ENCODE data around the gene PDE4D.
A peak's percentile ranks its signal among the peaks of the same experiment; 100 is the strongest.

Gene PDE4D

GRCh38 chr5:59832577-59833301, 60.8 kb downstream of the PDE4D start:
- peak overlapping the region; percentile 92 for H3K27ac ChIP-seq
- TF ChIP-seq ZFX (IDR thresholded peaks at IDR 0.05; ENCODE audit: borderline replicate concordance) (no peak), CTCF (IDR thresholded peaks at IDR 0.05) (no peak)

GRCh38 chr5:59831326-59832010, 62.1 kb downstream of the PDE4D start:
- TF ChIP-seq ZFX (IDR thresholded peaks at IDR 0.05; ENCODE audit: borderline replicate concordance) (no peak), CTCF (IDR thresholded peaks at IDR 0.05) (no peak)
- H3K27ac ChIP-seq: peak overlapping the region; percentile 92

GRCh38 chr5:59830536-59831200, 62.9 kb downstream of the PDE4D start:
- TF ChIP-seq CTCF (IDR thresholded peaks at IDR 0.05): no peak
- TF ChIP-seq ZFX (IDR thresholded peaks at IDR 0.05; ENCODE audit: borderline replicate concordance): no peak

GRCh38 chr5:59829922-59830321, 63.6 kb downstream of the PDE4D start:
- H3K27ac ChIP-seq: peak overlapping the region; percentile 92
- TF ChIP-seq ZFX (IDR thresholded peaks at IDR 0.05; ENCODE audit: borderline replicate concordance) (no peak), CTCF (IDR thresholded peaks at IDR 0.05) (no peak)

More at GRCh38 chr5:59830536-59831200, 62.9 kb downstream of the PDE4D start:
- peak overlapping the region; percentile 92 for H3K27ac ChIP-seq

- no peak for TF ChIP-seq ZFX (IDR thresholded peaks at IDR 0.05; ENCODE audit: borderline replicate concordance)
- TF ChIP-seq CTCF (IDR thresholded peaks at IDR 0.05): no peak
Observed at GRCh38 chr5:59829386-59829785, 64.1 kb downstream of the PDE4D start.

GRCh38 chr5:59828623-59829022, 64.9 kb downstream of the PDE4D start:
- TF ChIP-seq ZFX (IDR thresholded peaks at IDR 0.05; ENCODE audit: borderline replicate concordance) (no peak), CTCF (IDR thresholded peaks at IDR 0.05) (no peak)
- peak overlapping the region; percentile 92 for H3K27ac ChIP-seq

More at GRCh38 chr5:59829386-59829785, 64.1 kb downstream of the PDE4D start:
- peak overlapping the region; percentile 92 for H3K27ac ChIP-seq

All from 22Rv1 (cell line).